Mammary epithelial cell (primary cell): ENCODE measurements around the gene COX8A.

Experiments used
- CTCF ChIP-seq, 2 donors: IDR thresholded peaks in 1 of 2; conservative IDR thresholded peaks in 1 of 2; 2 replicates each; pipeline ENCODE4 v1.5.1; 2011 to 2012; ENCODE audit warnings: inconsistent platforms in 2 of 2, low read length in 2 of 2, mild to moderate bottlenecking in 2 of 2, control low read depth in 1 of 2, low read depth in 1 of 2; ENCODE audit not compliant: insufficient read depth in 1 of 2; ENCODE audit errors: extremely low read depth in 1 of 2
- EZH2 ChIP-seq: IDR thresholded peaks from 2 replicates; pipeline ENCODE4 v1.6.1; 2012; ENCODE audit warnings: low read length, inconsistent platforms, borderline replicate concordance

GRCh38 chr11:64010783-64011182, 36.4 kb downstream of the COX8A start:
- TF ChIP-seq CTCF (conservative IDR thresholded peaks at IDR 0.05 in 1 of 2, IDR thresholded peaks at IDR 0.05 in 1 of 2; ENCODE audit: extremely low read depth in 1 of 2, insufficient read depth in 1 of 2, low read depth in 1 of 2, low read length in 2 of 2): no peak
- no peak for TF ChIP-seq EZH2
